Fibroblast of lung (primary cell): ENCODE results near the gene CERK. TPM values are rescaled to one million over a fixed set of nuclear protein-coding genes. Genes with fewer than 3 reads are reported as not detected.

ENCODE experiments used
- DNase-seq, 2 donors: peaks; one replicate each; pipeline versions ENCODE4 v3.0.0 to v3.0.0-alpha.2; 2010; ENCODE audit warnings: low read depth in 2 of 2
- H2AFZ ChIP-seq: 2 replicates; pipeline ENCODE4 v1.5.1; 2012; ENCODE audit warnings: low read length, control low read depth, inconsistent platforms
- H3K27ac ChIP-seq: 2 replicates; pipeline ENCODE4 v1.5.1; 2011; ENCODE audit warnings: low read length, control low read depth; ENCODE audit not compliant: insufficient read depth
- H3K27me3 ChIP-seq: 2 replicates; pipeline ENCODE4 v1.5.1; 2011; ENCODE audit warnings: mild to moderate bottlenecking, low read length; ENCODE audit not compliant: control insufficient read depth, insufficient read depth
- H3K36me3 ChIP-seq: 2 replicates; pipeline ENCODE4 v1.5.1; 2011; ENCODE audit warnings: low read length; ENCODE audit not compliant: control insufficient read depth, insufficient read depth
- H3K4me1 ChIP-seq: 2 replicates; pipeline ENCODE4 v1.5.1; 2011; ENCODE audit warnings: low read length; ENCODE audit not compliant: control insufficient read depth, insufficient read depth; ENCODE audit errors: extremely low read depth
- H3K4me2 ChIP-seq: 2 replicates; pipeline ENCODE4 v1.5.1; 2011; ENCODE audit warnings: low read length, control low read depth; ENCODE audit not compliant: insufficient read depth; ENCODE audit errors: extremely low read depth
- H3K4me3 ChIP-seq, 4 experiments: fragments of 200-600 bp in 1 of 4; sonication (generic) in 1 of 4; replicated peaks in 1 of 4; 2 replicates each; pipeline ENCODE4 v1.5.1; 2011 to 2016; ENCODE audit warnings: low read length in 4 of 4, low read depth in 3 of 4, mild to moderate bottlenecking in 3 of 4, control low read depth in 2 of 4, inconsistent platforms in 1 of 4, mixed read lengths in 1 of 4; ENCODE audit not compliant: insufficient read depth in 1 of 4; ENCODE audit errors: control extremely low read depth in 1 of 4
- H3K79me2 ChIP-seq: 2 replicates; pipeline ENCODE4 v1.5.1; 2012; ENCODE audit warnings: mild to moderate bottlenecking, low read length, inconsistent platforms; ENCODE audit not compliant: control insufficient read depth, insufficient read depth
- H3K9ac ChIP-seq: 2 replicates; pipeline ENCODE4 v1.5.1; 2011; ENCODE audit warnings: mild to moderate bottlenecking, low read length, control low read depth; ENCODE audit not compliant: insufficient read depth
- H3K9me3 ChIP-seq: 2 replicates; pipeline ENCODE4 v1.5.1; 2012; ENCODE audit warnings: low read depth, low read length; ENCODE audit not compliant: control insufficient read depth, insufficient read depth
- H4K20me1 ChIP-seq: 2 replicates; pipeline ENCODE4 v1.5.1; 2011; ENCODE audit warnings: low read length; ENCODE audit not compliant: control insufficient read depth, insufficient read depth; ENCODE audit errors: extremely low read depth
- EZH2 ChIP-seq: IDR thresholded peaks from 2 replicates; pipeline ENCODE4 v1.5.1; 2012; ENCODE audit warnings: low read length, control low read depth, mild to moderate bottlenecking; ENCODE audit errors: missing control alignments
- polyA plus RNA-seq, 2 donors: library from polyadenylated mRNA; depleted of rRNA in 1 of 2; stranded (reverse) in 1 of 2; unstranded in 1 of 2; fragments of >200 nt; gene quantifications; 2 replicates each; pipeline ENCODE4 v1.2.1, GENCODE V29; 2011 to 2012; ENCODE audit warnings: missing spikeins in 1 of 2
- total RNA-seq: library from RNA; depleted of rRNA; stranded (reverse); fragments of >200 nt; gene quantifications from 2 replicates; pipeline ENCODE4 v1.2.1, GENCODE V29; 2014
- TF ChIP-seq, protein P1 (sequence below), 2 donors: IDR thresholded peaks in 1 of 2; conservative IDR thresholded peaks in 1 of 2; 1 replicate in 1 of 2; 2 replicates in 1 of 2; pipeline ENCODE4 v1.5.1; 2011 to 2012; ENCODE audit warnings: low read length in 2 of 2, control low read depth in 1 of 2, inconsistent platforms in 1 of 2, low read depth in 1 of 2, mild to moderate bottlenecking in 1 of 2

CERK gene
- total and polyA plus RNA-seq, 2 donors (not counting 1 experiment from before 2014, with no cell fraction given), result 19.5 to 24.9 TPM

DNA sequence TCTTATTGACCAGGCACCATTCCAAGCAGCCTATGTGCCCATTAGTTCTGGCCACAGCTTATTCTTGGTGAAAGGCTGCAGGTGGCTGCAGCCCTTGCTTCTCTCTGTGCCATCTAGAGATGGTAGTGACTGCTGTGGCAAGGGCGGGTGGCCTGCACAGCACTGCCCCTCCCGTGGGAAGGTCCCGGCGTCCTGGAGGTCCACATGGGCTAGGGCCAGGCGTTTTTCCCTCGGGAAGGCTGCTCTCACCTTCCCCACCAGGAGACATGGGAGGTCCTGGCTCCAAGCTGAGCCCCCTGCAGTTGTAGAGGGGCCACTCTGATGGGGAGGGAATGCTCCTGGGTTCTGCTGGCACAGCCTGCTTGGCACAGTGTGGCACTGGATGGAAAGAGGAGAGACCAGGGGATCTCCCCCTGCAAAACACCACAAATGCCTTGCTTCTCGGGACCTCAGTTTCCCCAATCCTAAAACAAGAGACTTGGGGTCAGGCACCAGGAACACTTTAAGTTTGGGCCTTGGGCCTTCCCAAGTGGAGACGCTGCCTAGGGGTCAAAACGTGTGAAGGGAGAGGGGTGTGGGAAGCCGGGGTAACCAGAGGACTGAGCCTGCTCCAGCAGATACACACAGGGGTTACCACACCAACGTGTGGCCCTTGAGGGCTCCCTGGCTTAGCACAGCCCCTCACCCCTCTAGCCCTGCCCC lies 14.4 kb upstream of the CERK start:
- H3K79me2 ChIP-seq, result no peaks in the 10 kb centered on the region
- no peaks in the 10 kb centered on the region for H4K20me1 ChIP-seq
- H3K27me3 ChIP-seq, result no peaks in the 10 kb centered on the region
- TF ChIP-seq, protein P1, sequence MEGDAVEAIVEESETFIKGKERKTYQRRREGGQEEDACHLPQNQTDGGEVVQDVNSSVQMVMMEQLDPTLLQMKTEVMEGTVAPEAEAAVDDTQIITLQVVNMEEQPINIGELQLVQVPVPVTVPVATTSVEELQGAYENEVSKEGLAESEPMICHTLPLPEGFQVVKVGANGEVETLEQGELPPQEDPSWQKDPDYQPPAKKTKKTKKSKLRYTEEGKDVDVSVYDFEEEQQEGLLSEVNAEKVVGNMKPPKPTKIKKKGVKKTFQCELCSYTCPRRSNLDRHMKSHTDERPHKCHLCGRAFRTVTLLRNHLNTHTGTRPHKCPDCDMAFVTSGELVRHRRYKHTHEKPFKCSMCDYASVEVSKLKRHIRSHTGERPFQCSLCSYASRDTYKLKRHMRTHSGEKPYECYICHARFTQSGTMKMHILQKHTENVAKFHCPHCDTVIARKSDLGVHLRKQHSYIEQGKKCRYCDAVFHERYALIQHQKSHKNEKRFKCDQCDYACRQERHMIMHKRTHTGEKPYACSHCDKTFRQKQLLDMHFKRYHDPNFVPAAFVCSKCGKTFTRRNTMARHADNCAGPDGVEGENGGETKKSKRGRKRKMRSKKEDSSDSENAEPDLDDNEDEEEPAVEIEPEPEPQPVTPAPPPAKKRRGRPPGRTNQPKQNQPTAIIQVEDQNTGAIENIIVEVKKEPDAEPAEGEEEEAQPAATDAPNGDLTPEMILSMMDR (conservative IDR thresholded peaks at IDR 0.05 in 1 of 2, IDR thresholded peaks at IDR 0.05 in 1 of 2; ENCODE audit: low read depth in 1 of 2, low read length in 2 of 2), result no peak
- TF ChIP-seq EZH2, result no peak
- no peak for DNase-seq
- no peaks in the 10 kb centered on the region for H3K9me3 ChIP-seq
- no peak overlapping the region for H3K27ac ChIP-seq
- H3K9ac ChIP-seq, result peak overlapping the region; percentile 2
- H3K4me2 ChIP-seq, result no peak overlapping the region
- no peak overlapping the region for H2AFZ ChIP-seq
- peaks cover 32% of the 10 kb centered on the region for H3K4me1 ChIP-seq
- no peaks in the 10 kb centered on the region for H3K36me3 ChIP-seq
- no peak overlapping the region for H3K4me3 ChIP-seq

DNA sequence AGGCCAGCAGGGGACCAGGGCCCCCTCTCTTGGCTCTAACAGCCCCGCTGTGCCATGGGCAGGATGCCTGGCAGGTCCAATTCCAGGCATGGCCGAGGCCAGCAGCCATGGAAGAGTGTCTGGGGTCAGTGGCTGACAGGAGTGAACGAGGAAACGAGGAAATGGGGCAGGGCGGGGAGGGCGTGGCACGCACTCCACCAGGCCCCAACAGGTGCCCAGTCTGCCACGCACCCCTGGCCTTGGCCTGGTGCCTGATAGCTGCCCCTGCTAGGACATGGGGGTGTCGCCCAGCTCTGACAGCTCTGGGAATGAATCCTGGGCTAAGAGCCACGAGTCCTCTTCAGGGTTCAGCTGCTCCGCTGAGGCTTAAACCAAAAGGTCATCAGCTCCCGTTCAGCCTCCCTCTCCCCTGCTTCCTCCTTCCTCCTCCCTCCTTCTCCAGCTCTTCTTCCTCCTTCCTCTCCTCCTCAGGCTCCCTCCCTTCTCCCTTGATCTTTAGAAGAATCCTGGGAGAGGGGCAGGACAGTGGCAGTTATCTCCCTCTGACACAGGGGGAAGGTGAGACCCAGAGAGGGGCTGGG lies 12.9 kb upstream of the CERK start:
- no peaks in the 10 kb centered on the region for H3K27me3 ChIP-seq
- H3K9me3 ChIP-seq, result no peaks in the 10 kb centered on the region
- no peak overlapping the region for H3K4me2 ChIP-seq
- H3K9ac ChIP-seq, result no peak overlapping the region
- no peak for DNase-seq
- no peaks in the 10 kb centered on the region for H3K36me3 ChIP-seq
- H3K79me2 ChIP-seq, result no peaks in the 10 kb centered on the region
- no peak overlapping the region for H3K27ac ChIP-seq
- peaks cover 32% of the 10 kb centered on the region for H3K4me1 ChIP-seq
- no peaks in the 10 kb centered on the region for H4K20me1 ChIP-seq
- no peak overlapping the region for H2AFZ ChIP-seq
- TF ChIP-seq, protein P1 (conservative IDR thresholded peaks at IDR 0.05 in 1 of 2, IDR thresholded peaks at IDR 0.05 in 1 of 2; ENCODE audit: low read depth in 1 of 2, low read length in 2 of 2), result no peak
- TF ChIP-seq EZH2, result no peak
- no peak overlapping the region for H3K4me3 ChIP-seq

DNA sequence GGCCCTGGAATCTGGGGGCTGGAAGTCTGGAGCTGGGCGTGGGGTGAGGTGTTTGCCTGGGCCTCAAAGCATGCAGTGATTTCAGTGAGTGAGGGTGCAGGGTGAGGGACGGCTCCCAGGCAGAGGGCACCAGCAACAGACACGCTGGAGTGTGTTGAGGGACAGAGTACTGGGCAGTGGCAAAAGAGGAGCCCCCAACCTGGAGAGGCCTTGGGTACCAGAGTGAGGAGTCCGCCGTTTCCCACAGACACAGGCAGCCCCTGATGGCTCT lies 12.4 kb upstream of the CERK start:
- H3K36me3 ChIP-seq, result no peaks in the 10 kb centered on the region
- no peaks in the 10 kb centered on the region for H3K9me3 ChIP-seq
- H3K4me3 ChIP-seq, result no peak overlapping the region
- no peak overlapping the region for H2AFZ ChIP-seq
- TF ChIP-seq EZH2, result no peak
- TF ChIP-seq, protein P1 (conservative IDR thresholded peaks at IDR 0.05 in 1 of 2, IDR thresholded peaks at IDR 0.05 in 1 of 2; ENCODE audit: low read depth in 1 of 2, low read length in 2 of 2), result no peak
- H3K27ac ChIP-seq, result no peak overlapping the region
- no peaks in the 10 kb centered on the region for H4K20me1 ChIP-seq
- H3K79me2 ChIP-seq, result no peaks in the 10 kb centered on the region
- H3K27me3 ChIP-seq, result no peaks in the 10 kb centered on the region
- no peak overlapping the region for H3K9ac ChIP-seq
- no peak overlapping the region for H3K4me2 ChIP-seq
- H3K4me1 ChIP-seq, result peaks cover 32% of the 10 kb centered on the region
- DNase-seq, result no peak
